ENCODE results near the gene NFYC. TPM values are rescaled to one million over a fixed set of nuclear protein-coding genes. Genes with fewer than 3 reads are reported as not detected.

The NFYC gene
- total RNA-seq, 1 experiment from 2014 or later: 63.3 TPM

DNA sequence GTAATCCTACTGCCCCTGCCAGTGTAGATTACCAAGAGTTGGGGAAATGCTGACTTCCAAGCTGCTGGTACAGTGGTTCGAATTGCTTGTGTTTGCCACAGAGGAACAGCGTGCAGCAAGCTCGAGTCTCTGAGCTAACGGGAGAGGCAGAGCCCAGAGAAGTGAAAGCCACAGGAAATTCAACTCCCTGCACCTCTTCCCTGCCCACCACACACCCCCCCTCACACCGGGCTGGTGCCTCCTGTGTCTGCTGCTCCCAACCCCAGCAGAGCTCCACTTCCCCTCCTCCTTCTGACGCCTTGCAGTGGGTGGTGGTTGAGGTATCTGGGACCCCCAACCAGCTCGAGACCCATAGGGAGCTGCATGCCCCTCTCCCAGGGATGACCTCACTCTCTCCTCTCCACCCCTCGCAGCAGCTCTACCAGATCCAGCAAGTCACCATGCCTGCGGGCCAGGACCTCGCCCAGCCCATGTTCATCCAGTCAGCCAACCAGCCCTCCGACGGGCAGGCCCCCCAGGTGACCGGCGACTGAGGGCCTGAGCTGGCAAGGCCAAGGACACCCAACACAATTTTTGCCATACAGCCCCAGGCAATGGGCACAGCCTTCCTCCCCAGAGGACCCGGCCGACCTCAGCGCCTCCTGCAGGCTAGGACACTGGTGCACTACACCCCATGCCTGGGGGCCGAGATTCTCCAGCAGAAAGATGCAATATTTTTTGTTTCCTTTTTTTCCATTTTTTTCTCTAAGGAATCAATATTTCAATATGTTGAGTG, 79.0 kb downstream of the NFYC start:
- intact Hi-C loops (cut with micrococcal nuclease): no loop called here
- Histone ChIP-seq H3K4me3 (replicated peaks in 1 of 2; ENCODE audit: low read depth in 1 of 2, low read length in 2 of 2) (no peak overlapping the region), H3K36me3 (ENCODE audit: control insufficient read depth in 1 of 2, insufficient read depth in 2 of 2, low read length in 2 of 2) (peaks cover 14 to 17% of the 10 kb centered on the region in 2 experiments; a peak in 3 of 4 replicates), H3K27me3 (ENCODE audit: insufficient read depth, low read length) (no peaks in the 10 kb centered on the region), H3K79me2 (ENCODE audit: insufficient read depth, low read length) (no peaks in the 10 kb centered on the region), H3K4me2 (ENCODE audit: low read length) (no peak overlapping the region), H3K4me1 (ENCODE audit: control insufficient read depth in 1 of 2, insufficient read depth in 2 of 2, low read length in 2 of 2) (no peaks in the 10 kb centered on the region), H3K27ac (ENCODE audit: low read depth, low read length) (no peak overlapping the region), H2AFZ (ENCODE audit: low read depth, low read length, poor library complexity, severe bottlenecking) (no peak overlapping the region), H3K9ac (ENCODE audit: low read length) (no peak overlapping the region), H4K20me1 (ENCODE audit: insufficient read depth) (no peaks in the 10 kb centered on the region), H3K9me2 (ENCODE audit: insufficient read depth) (no peaks in the 10 kb centered on the region), H3K9me3 (ENCODE audit: control insufficient read depth in 1 of 2, insufficient read depth in 1 of 2, low read depth in 1 of 2, low read length in 2 of 2) (no peaks in the 10 kb centered on the region)
- no TSS peak for BruUV-seq (replicated peaks)
- ChIA-PET RAD21 (ENCODE audit: low non-redundant PET in 1 of 2, low total read pairs in 2 of 2, uncharacterized antibody in 2 of 2, unreplicated experiment in 2 of 2) (interaction anchor here in 1 of 2 experiments (0.6 kb wide), 1 partner anchor 67 kb away, joined by 4 read pairs; no protein-coding TSS in a partner anchor), CTCF (interaction anchor here (0.7 to 5.6 kb wide), 3 partner anchors 13 to 181 kb away, joined by 3 to 42 read pairs (median 5); no protein-coding TSS in a partner anchor), POLR2A (no interaction called here)
- TF ChIP-seq REST (IDR thresholded peaks at IDR 0.05; ENCODE audit: low read depth) (no peak), ELF1 (IDR thresholded peaks at IDR 0.05; ENCODE audit: borderline replicate concordance, low read depth) (no peak), EZH2phosphoT487 (IDR thresholded peaks at IDR 0.05; ENCODE audit: borderline replicate concordance) (no peak)
- TF ChIP-seq, protein P1, sequence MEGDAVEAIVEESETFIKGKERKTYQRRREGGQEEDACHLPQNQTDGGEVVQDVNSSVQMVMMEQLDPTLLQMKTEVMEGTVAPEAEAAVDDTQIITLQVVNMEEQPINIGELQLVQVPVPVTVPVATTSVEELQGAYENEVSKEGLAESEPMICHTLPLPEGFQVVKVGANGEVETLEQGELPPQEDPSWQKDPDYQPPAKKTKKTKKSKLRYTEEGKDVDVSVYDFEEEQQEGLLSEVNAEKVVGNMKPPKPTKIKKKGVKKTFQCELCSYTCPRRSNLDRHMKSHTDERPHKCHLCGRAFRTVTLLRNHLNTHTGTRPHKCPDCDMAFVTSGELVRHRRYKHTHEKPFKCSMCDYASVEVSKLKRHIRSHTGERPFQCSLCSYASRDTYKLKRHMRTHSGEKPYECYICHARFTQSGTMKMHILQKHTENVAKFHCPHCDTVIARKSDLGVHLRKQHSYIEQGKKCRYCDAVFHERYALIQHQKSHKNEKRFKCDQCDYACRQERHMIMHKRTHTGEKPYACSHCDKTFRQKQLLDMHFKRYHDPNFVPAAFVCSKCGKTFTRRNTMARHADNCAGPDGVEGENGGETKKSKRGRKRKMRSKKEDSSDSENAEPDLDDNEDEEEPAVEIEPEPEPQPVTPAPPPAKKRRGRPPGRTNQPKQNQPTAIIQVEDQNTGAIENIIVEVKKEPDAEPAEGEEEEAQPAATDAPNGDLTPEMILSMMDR (IDR thresholded peaks at IDR 0.05 in 2 of 3, conservative IDR thresholded peaks at IDR 0.05 in 1 of 3; ENCODE audit: borderline replicate concordance in 1 of 3, insufficient read depth in 1 of 3, low read depth in 2 of 3, low read length in 2 of 3): peak in 2 of 3 experiments; percentile 3 to 43; a peak in 2 of 6 replicates
- ATAC-seq (no peak), DNase-seq (ENCODE audit: low read depth, low spot score) (no peak)
